ENCODE measurements around the gene HOXC12. TPM values are rescaled to one million over a fixed set of nuclear protein-coding genes. Genes with fewer than 3 reads are reported as not detected.

The HOXC12 gene
- total RNA-seq, 1 donor = under 0.01 TPM

- H3K4me2 ChIP-seq (ENCODE audit: insufficient read depth, low read length) = peak overlapping the region; percentile 43
- H3K27ac ChIP-seq (ENCODE audit: low read depth, low read length) = no peak overlapping the region
- H3K4me1 ChIP-seq (ENCODE audit: insufficient read depth, low read length) = no peaks in the 10 kb centered on the region
- H3K9me3 ChIP-seq (ENCODE audit: low read depth, low read length) = no peaks in the 10 kb centered on the region
- no peaks in the 10 kb centered on the region for H3K79me2 ChIP-seq (ENCODE audit: insufficient read depth, low read length)
- H2AFZ ChIP-seq (ENCODE audit: low read length) = no peak overlapping the region
- no peak for DNase-seq (ENCODE audit: insufficient read length, low spot score, missing footprints)
- no peaks in the 10 kb centered on the region for H4K20me1 ChIP-seq (ENCODE audit: insufficient read depth, low read length)
- no peak overlapping the region for H3K4me3 ChIP-seq (ENCODE audit: insufficient read depth, low read length)
- H3K27me3 ChIP-seq (ENCODE audit: insufficient read depth, low read length) = peaks cover 87% of the 10 kb centered on the region
- H3K36me3 ChIP-seq (ENCODE audit: insufficient read depth, low read length) = no peaks in the 10 kb centered on the region
- no peak for TF ChIP-seq CTCF (IDR thresholded peaks at IDR 0.05; ENCODE audit: extremely low read depth, low read depth, low read length)
These were observed 5.7 kb downstream of the HOXC12 start for GRCh38 chr12:53960187-53961024.

- no peak overlapping the region for H2AFZ ChIP-seq (ENCODE audit: low read length)
- TF ChIP-seq CTCF (IDR thresholded peaks at IDR 0.05; ENCODE audit: extremely low read depth, low read depth, low read length) = no peak
- H4K20me1 ChIP-seq (ENCODE audit: insufficient read depth, low read length) = no peaks in the 10 kb centered on the region
- H3K4me1 ChIP-seq (ENCODE audit: insufficient read depth, low read length) = no peaks in the 10 kb centered on the region
- H3K4me2 ChIP-seq (ENCODE audit: insufficient read depth, low read length) = peak overlapping the region; percentile 43
- peaks cover 86% of the 10 kb centered on the region for H3K27me3 ChIP-seq (ENCODE audit: insufficient read depth, low read length)
- H3K79me2 ChIP-seq (ENCODE audit: insufficient read depth, low read length) = no peaks in the 10 kb centered on the region
- H3K9me3 ChIP-seq (ENCODE audit: low read depth, low read length) = no peaks in the 10 kb centered on the region
- no peaks in the 10 kb centered on the region for H3K36me3 ChIP-seq (ENCODE audit: insufficient read depth, low read length)
- H3K27ac ChIP-seq (ENCODE audit: low read depth, low read length) = no peak overlapping the region
- peak overlapping the region; percentile 40 for H3K4me3 ChIP-seq (ENCODE audit: insufficient read depth, low read length)
- peak; percentile 87 for DNase-seq (ENCODE audit: insufficient read length, low spot score, missing footprints)
These were observed 6.5 kb downstream of the HOXC12 start for GRCh38 chr12:53961025-53961761.

GRCh38 chr12:53963005-53963404, 8.3 kb downstream of the HOXC12 start:
- Histone ChIP-seq H2AFZ (ENCODE audit: low read length) (no peak overlapping the region), H3K9me3 (ENCODE audit: low read depth, low read length) (no peaks in the 10 kb centered on the region), H3K27ac (ENCODE audit: low read depth, low read length) (no peak overlapping the region), H3K79me2 (ENCODE audit: insufficient read depth, low read length) (no peaks in the 10 kb centered on the region), H3K4me1 (ENCODE audit: insufficient read depth, low read length) (no peaks in the 10 kb centered on the region), H3K27me3 (ENCODE audit: insufficient read depth, low read length) (peaks cover 73% of the 10 kb centered on the region), H4K20me1 (ENCODE audit: insufficient read depth, low read length) (no peaks in the 10 kb centered on the region), H3K4me3 (ENCODE audit: insufficient read depth, low read length) (no peak overlapping the region), H3K4me2 (ENCODE audit: insufficient read depth, low read length) (no peak overlapping the region), H3K36me3 (ENCODE audit: insufficient read depth, low read length) (no peaks in the 10 kb centered on the region)
- no peak for DNase-seq (ENCODE audit: insufficient read length, low spot score, missing footprints)
- TF ChIP-seq CTCF (IDR thresholded peaks at IDR 0.05; ENCODE audit: extremely low read depth, low read depth, low read length) = no peak
